ENCODE data around the gene PCDHGA11.
A peak's percentile ranks its signal among the peaks of the same experiment; 100 is the strongest.
"Not testable (repeated sequence)": the region's sequence is repeated elsewhere in the genome, so short reads cannot be mapped to it uniquely, and the experiment has no call there.

The PCDHGA11 gene

GRCh38 chr5:141398608-141399007 lies 22.2 kb upstream of the PCDHGA11 start:
- no peak for DNase-seq (ENCODE audit: low read depth, low spot score)

GRCh38 chr5:141399555-141400258 lies 21.1 kb upstream of the PCDHGA11 start:
- no peak for DNase-seq (ENCODE audit: low read depth, low spot score)

- DNase-seq (ENCODE audit: low read depth, low spot score), result no peak
These were observed 18.2 kb upstream of the PCDHGA11 start, which contains the start of gene PCDHGA9 for GRCh38 chr5:141402553-141403243. Gene PCDHGA9, plus strand, starts transcription at chr5:141402778. Its CDS starts 175 bp downstream, at chr5:141402953.

GRCh38 chr5:141403387-141403786 lies 17.5 kb upstream of the PCDHGA11 start:
- no peak for DNase-seq (ENCODE audit: low read depth, low spot score)

GRCh38 chr5:141407790-141408505 lies 12.9 kb upstream of the PCDHGA11 start, which contains the start of gene PCDHGB6:
Gene PCDHGB6, plus strand, starts transcription at chr5:141408021. Its CDS starts 182 bp downstream, at chr5:141408203.
- DNase-seq (ENCODE audit: low read depth, low spot score), result peak; percentile 82

- DNase-seq (ENCODE audit: low read depth, low spot score), result no peak
These were observed 11.1 kb upstream of the PCDHGA11 start for GRCh38 chr5:141409598-141410306.

- DNase-seq (ENCODE audit: low read depth, low spot score), result no peak
These were observed 9.3 kb upstream of the PCDHGA11 start for GRCh38 chr5:141411575-141411974.

- DNase-seq (ENCODE audit: low read depth, low spot score), result peak; percentile 74
These were observed 7.9 kb upstream of the PCDHGA11 start, which contains the start of gene PCDHGA10 for GRCh38 chr5:141412854-141413539. Gene PCDHGA10, plus strand, starts transcription at chr5:141412987. Its CDS starts 189 bp downstream, at chr5:141413176.

- peak; percentile 42 for DNase-seq (ENCODE audit: low read depth, low spot score)
These were observed 7.2 kb upstream of the PCDHGA11 start for GRCh38 chr5:141413540-141414069.

- not testable (repeated sequence) for DNase-seq (ENCODE audit: low read depth, low spot score)
These were observed 6.1 kb upstream of the PCDHGA11 start for GRCh38 chr5:141414548-141415274.

GRCh38 chr5:141415275-141415618 lies 5.6 kb upstream of the PCDHGA11 start:
- DNase-seq (ENCODE audit: low read depth, low spot score), result not testable (repeated sequence)

GRCh38 chr5:141417494-141418172 lies 3.2 kb upstream of the PCDHGA11 start, which contains the start of gene PCDHGB7:
Gene PCDHGB7, plus strand, starts transcription at chr5:141417677. Its CDS starts 183 bp downstream, at chr5:141417860.
- DNase-seq (ENCODE audit: low read depth, low spot score), result peak; percentile 91

- no peak for DNase-seq (ENCODE audit: low read depth, low spot score)
These were observed 1.6 kb upstream of the PCDHGA11 start for GRCh38 chr5:141419074-141419880.

GRCh38 chr5:141421489-141421855 lies 621 bp downstream of the PCDHGA11 start:
- DNase-seq (ENCODE audit: low read depth, low spot score), result no peak

GRCh38 chr5:141422742-141423291 lies 2.0 kb downstream of the PCDHGA11 start:
- no peak for DNase-seq (ENCODE audit: low read depth, low spot score)

- DNase-seq (ENCODE audit: low read depth, low spot score), result no peak
These were observed 7.1 kb downstream of the PCDHGA11 start for GRCh38 chr5:141427783-141428426.

- DNase-seq (ENCODE audit: low read depth, low spot score), result peak; percentile 67
These were observed 9.7 kb downstream of the PCDHGA11 start, which contains the start of gene PCDHGA12 for GRCh38 chr5:141430332-141431113. Gene PCDHGA12, plus strand, starts transcription at chr5:141430507. Its CDS starts 253 bp downstream, at chr5:141430760.
